Thyroid gland (tissue), 4 donors: ENCODE measurements around the gene CFAP20DC. TPM values are rescaled to one million over a fixed set of nuclear protein-coding genes. Genes with fewer than 3 reads are reported as not detected.
A peak's percentile ranks its signal among the peaks of the same experiment; 100 is the strongest.
"Not testable (repeated sequence)": the region's sequence is repeated elsewhere in the genome, so short reads cannot be mapped to it uniquely, and the experiment has no call there.

Source experiments
- DNase-seq, 2 donors: peaks; one replicate each; pipeline ENCODE4 v3.0.0-alpha.2; 2019
- H3K27ac ChIP-seq, 3 donors: fragments of 200-600 bp; sonication (generic); 1 replicate in 2 of 3; 2 replicates in 1 of 3; pipeline ENCODE4 v1.5.1; 2016 to 2019; ENCODE audit warnings: mild to moderate bottlenecking in 1 of 3, moderate library complexity in 1 of 3
- H3K27me3 ChIP-seq: fragments of 200-600 bp; sonication (generic); one replicate; pipeline ENCODE4 v1.5.1; 2019
- H3K36me3 ChIP-seq, 2 donors: fragments of 200-600 bp; sonication (generic); one replicate each; pipeline ENCODE4 v1.5.1; 2016 to 2019
- H3K4me1 ChIP-seq, 2 donors: fragments of 200-600 bp; sonication (generic); one replicate each; pipeline ENCODE4 v1.5.1; 2017 to 2019
- H3K4me3 ChIP-seq, 3 donors: fragments of 200-600 bp; sonication (generic); replicated peaks in 1 of 3; 1 replicate in 2 of 3; 2 replicates in 1 of 3; pipeline ENCODE4 v1.5.1; 2016; ENCODE audit warnings: mild to moderate bottlenecking in 1 of 3
- H3K9me3 ChIP-seq: fragments of 200-600 bp; sonication (generic); one replicate; pipeline ENCODE4 v1.5.1; 2017
- POLR2A ChIP-seq, 2 donors: fragments of 450-650 bp; IDR thresholded peaks; one replicate each; pipeline ENCODE4 v1.6.1; 2017; ENCODE audit warnings: antibody characterized with exemption in 2 of 2, mild to moderate bottlenecking in 2 of 2, moderate library complexity in 1 of 2
- WGBS, 2 donors: methylation state at CpG; one replicate each; pipeline ENCODE4 v1.1.5; 2017; 5-methylcytosine and 5-hydroxymethylcytosine counted together
- intact Hi-C: fragments of 100-400 bp; cut with DNase I; formaldehyde crosslinking; loops from one replicate; pipeline ENCODE4 v1.15.1; 2023
- total RNA-seq, 4 donors: library from RNA; depleted of rRNA; stranded (reverse); fragments of >200 nt; gene quantifications; one replicate each; pipeline ENCODE4 v1.2.3, GENCODE V29; 2016
- TF ChIP-seq, protein P1 (sequence below), 6 experiments: fragments of 200-600 bp in 3 of 6; fragments of 450-650 bp in 3 of 6; sonication (generic) in 3 of 6; IDR thresholded peaks; one replicate each; pipeline ENCODE4 v1.5.1; 2016 to 2019; ENCODE audit warnings: antibody characterized with exemption in 6 of 6, mild to moderate bottlenecking in 2 of 6, inconsistent platforms in 1 of 6, moderate library complexity in 1 of 6

Gene CFAP20DC
- total RNA-seq, 4 donors from 2014 or later = 0.20 to 0.92 (median 0.60) TPM

DNA sequence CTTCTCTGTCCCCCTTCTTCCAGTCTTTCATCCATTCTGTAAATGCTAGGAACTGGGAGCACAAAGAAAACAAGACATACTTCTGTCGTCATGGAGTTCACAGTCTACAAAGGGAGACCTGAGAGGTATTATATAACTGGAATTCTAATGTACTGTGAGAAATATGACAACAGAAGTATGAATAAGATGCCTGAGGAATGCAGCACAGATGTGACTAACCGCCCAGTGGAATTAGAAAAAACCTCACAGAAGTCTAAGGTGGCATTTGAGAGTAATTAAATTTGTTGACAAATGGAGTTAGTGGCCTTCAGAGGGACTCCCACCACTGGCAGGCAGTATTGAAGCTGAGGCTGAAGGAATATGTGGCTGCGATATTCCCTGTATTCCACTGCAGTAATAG is 214.7 kb downstream of the CFAP20DC start:
- Histone ChIP-seq H3K9me3 (no peaks in the 10 kb centered on the region), H3K27me3 (no peaks in the 10 kb centered on the region), H3K36me3 (no peaks in the 10 kb centered on the region), H3K27ac (no peak overlapping the region), H3K4me3 (no peak overlapping the region), H3K4me1 (no peaks in the 10 kb centered on the region)
- intact Hi-C loops = no loop called here
- DNase-seq = no peak
- no peak for TF ChIP-seq POLR2A (IDR thresholded peaks at IDR 0.05)
- TF ChIP-seq, protein P1, sequence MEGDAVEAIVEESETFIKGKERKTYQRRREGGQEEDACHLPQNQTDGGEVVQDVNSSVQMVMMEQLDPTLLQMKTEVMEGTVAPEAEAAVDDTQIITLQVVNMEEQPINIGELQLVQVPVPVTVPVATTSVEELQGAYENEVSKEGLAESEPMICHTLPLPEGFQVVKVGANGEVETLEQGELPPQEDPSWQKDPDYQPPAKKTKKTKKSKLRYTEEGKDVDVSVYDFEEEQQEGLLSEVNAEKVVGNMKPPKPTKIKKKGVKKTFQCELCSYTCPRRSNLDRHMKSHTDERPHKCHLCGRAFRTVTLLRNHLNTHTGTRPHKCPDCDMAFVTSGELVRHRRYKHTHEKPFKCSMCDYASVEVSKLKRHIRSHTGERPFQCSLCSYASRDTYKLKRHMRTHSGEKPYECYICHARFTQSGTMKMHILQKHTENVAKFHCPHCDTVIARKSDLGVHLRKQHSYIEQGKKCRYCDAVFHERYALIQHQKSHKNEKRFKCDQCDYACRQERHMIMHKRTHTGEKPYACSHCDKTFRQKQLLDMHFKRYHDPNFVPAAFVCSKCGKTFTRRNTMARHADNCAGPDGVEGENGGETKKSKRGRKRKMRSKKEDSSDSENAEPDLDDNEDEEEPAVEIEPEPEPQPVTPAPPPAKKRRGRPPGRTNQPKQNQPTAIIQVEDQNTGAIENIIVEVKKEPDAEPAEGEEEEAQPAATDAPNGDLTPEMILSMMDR (IDR thresholded peaks at IDR 0.05) = no peak
- 64 to 83% methylated on average over 3 of the region's 3 CpGs for WGBS, 2 donors

DNA sequence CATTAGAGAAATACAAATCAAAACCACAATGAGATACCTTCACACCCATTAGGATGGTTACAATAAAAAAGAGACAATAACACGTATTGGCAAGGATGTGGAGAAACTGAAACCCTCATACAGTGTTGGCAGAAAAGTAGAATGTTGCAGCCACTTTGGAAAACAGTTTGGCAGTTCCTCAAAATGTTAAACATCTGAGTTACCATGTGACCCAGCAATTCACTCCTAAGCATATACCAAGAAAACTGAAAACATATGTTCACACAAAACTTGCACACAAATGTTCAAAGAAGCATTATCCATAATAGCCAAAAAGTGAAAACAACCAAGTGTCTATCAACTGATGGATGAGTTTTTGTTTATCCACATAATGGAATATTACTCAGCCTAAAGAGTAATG is 216.3 kb downstream of the CFAP20DC start:
- no peaks in the 10 kb centered on the region for H3K36me3 ChIP-seq
- 52 to 55% methylated on average over 1 of the region's 1 CpG for WGBS, 2 donors
- intact Hi-C loops = no loop called here

DNA sequence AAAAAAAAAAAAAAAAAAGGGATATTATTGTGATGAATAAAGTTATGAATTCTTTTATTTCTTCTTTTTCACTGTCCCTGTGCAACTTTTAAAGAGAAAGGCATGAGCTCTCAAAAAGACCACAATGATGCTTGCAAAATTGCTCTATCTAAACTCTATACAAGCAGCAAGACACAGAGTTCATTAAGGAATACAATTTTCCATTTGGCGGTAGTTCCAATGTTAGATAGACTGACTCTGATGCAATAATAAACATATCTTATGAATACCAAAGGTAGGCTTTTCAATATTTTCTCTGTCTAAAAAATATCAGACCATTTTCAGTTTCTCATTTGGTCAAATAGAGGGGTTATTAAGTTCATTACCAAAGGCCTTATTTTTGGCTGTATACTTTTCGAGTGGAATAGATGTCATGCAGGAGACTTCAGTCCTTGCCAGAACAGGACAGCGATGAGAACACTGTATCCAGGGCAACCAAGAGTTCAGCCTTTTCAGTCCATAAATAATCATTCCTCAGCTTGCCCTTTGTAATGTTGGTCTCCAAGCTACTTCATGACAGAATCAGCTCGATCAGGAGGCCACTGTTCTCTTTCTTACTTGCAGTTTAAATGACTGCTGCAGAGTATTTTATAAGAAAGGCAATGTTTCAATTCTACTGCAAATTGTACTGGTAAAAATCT is 220.4 kb downstream of the CFAP20DC start:
- 82 to 85% methylated on average over 4 of the region's 4 CpGs for whole genome bisulfite sequencing, 2 donors
- DNase-seq = no peak
- H3K36me3 ChIP-seq = no peaks in the 10 kb centered on the region
- no peaks in the 10 kb centered on the region for H3K27me3 ChIP-seq
- intact Hi-C loops = no loop called here
- H3K4me3 ChIP-seq = no peak overlapping the region
- H3K9me3 ChIP-seq = no peaks in the 10 kb centered on the region
- H3K4me1 ChIP-seq = no peaks in the 10 kb centered on the region
- H3K27ac ChIP-seq = no peak overlapping the region
- TF ChIP-seq, protein P1 (IDR thresholded peaks at IDR 0.05) = no peak
- TF ChIP-seq POLR2A (IDR thresholded peaks at IDR 0.05) = no peak

More for the DNA sequence above, 216.3 kb downstream of the CFAP20DC start:
- Histone ChIP-seq H3K4me1 (no peaks in the 10 kb centered on the region), H3K27me3 (no peaks in the 10 kb centered on the region), H3K9me3 (no peaks in the 10 kb centered on the region), H3K27ac (no peak overlapping the region), H3K4me3 (no peak overlapping the region)
- TF ChIP-seq, protein P1 (IDR thresholded peaks at IDR 0.05) = no peak
- TF ChIP-seq POLR2A (IDR thresholded peaks at IDR 0.05) = no peak
- no peak for DNase-seq

DNA sequence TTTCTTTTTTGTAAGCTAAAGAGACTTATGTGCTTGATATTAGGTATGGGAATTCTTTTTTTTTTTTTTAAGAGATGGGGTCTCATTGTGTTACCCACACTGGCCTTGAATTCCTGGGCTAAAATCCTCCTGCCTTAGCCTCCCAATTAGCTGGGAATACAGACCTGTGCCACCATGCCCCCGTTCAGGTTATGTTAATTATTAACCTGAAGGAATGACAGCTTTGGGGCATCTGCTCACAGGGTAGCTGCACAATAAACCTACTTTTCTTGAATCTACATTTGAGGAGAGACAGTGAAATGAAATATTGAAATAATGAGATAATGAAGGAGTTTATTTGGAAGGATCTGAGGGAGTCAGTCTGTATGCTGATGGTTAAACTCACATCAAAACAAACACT is 225.0 kb downstream of the CFAP20DC start:
- Histone ChIP-seq H3K27me3 (no peaks in the 10 kb centered on the region), H3K27ac (no peak overlapping the region), H3K4me3 (no peak overlapping the region), H3K9me3 (no peaks in the 10 kb centered on the region), H3K36me3 (no peaks in the 10 kb centered on the region), H3K4me1 (no peaks in the 10 kb centered on the region)
- intact Hi-C loops = no loop called here
- WGBS, 2 donors = 89 to 100% methylated on average over 1 of the region's 1 CpG
- TF ChIP-seq POLR2A (IDR thresholded peaks at IDR 0.05) = no peak
- no peak for DNase-seq

DNA sequence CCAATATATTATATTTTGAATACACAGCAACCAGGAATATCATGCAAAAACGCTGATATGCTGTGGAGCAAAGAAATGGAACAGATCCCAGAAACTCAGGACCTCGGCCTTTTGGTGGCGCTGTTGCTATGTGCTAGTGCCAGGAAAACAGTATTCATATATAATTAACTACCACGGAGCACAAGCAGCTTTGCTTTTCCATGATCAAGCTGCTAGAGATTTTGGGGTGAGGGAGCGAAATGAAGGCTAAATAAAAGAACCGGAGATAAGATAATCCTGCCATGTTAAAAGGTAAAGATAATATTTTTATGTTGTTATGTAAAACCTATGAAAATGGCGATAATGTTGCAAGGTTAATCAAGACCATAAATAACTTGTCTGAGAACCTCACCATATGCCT is 225.5 kb downstream of the CFAP20DC start:
- intact Hi-C loops = no loop called here
- Histone ChIP-seq H3K27ac (no peak overlapping the region), H3K4me3 (no peak overlapping the region), H3K9me3 (no peaks in the 10 kb centered on the region), H3K27me3 (no peaks in the 10 kb centered on the region), H3K36me3 (no peaks in the 10 kb centered on the region), H3K4me1 (no peaks in the 10 kb centered on the region)
- TF ChIP-seq, protein P1 (IDR thresholded peaks at IDR 0.05) = peak in 1 of 6 experiments; percentile 26
- TF ChIP-seq POLR2A (IDR thresholded peaks at IDR 0.05) = no peak
- DNase-seq = peak in 1 of 2 donors; percentile 12
- 29 to 37% methylated on average over 7 of the region's 7 CpGs for WGBS, 2 donors

DNA sequence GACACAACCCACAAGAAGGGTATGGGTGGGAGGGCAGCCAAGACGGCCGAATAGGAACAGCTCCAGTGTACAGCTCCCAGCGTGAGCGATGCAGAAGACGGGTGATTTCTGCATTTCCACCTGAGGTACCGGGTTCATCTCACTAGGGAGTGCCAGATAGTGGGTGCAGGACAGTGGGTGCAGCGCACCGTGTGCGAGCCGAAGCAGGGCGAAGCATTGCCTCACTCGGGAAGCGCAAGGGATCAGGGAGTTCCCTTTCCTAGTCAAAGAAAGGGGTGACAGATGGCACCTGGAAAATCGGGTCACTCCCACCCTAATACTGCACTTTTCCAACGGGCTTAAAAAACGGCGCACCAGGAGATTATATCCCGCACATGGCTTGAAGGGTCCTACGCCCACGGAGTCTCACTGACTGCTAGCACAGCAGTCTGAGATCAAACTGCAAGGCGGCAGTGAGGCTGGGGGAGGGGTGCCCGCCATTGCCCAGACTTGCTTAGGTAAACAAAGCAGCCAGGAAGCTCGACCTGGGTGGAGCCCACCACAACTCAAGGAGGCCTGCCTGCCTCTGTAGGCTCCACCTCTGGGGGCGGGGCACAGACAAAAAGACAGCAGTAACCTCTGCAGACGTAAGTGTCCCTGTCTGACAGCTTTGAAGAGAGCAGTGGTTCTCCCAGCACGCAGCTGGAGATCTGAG is 243.1 kb downstream of the CFAP20DC start:
- intact Hi-C loops, DNase-seq, H3K4me1 ChIP-seq, H3K27ac ChIP-seq, H3K27me3 ChIP-seq, H3K4me3 ChIP-seq, H3K36me3 ChIP-seq, H3K9me3 ChIP-seq: not testable (repeated sequence)
- 94 to 95% methylated on average over 22 to 25 of the region's 26 CpGs for WGBS, 2 donors
